HUES48 (cell line): ENCODE measurements around the gene XPR1.
"Not testable (repeated sequence)": the region's sequence is repeated elsewhere in the genome, so short reads cannot be mapped to it uniquely, and the experiment has no call there.

Experiments used
- H3K27ac ChIP-seq: one replicate; pipeline ENCODE4 v1.7.0; 2013; ENCODE audit warnings: low read depth, low read length, inconsistent platforms
- H3K27me3 ChIP-seq: 2 replicates; pipeline ENCODE4 v1.6.1; 2013; ENCODE audit warnings: mild to moderate bottlenecking, low read length; ENCODE audit not compliant: control insufficient read depth, insufficient read depth
- H3K36me3 ChIP-seq: 2 replicates; pipeline ENCODE4 v1.6.1; 2013; ENCODE audit warnings: low read length; ENCODE audit not compliant: control insufficient read depth, insufficient read depth
- H3K4me1 ChIP-seq: 2 replicates; pipeline ENCODE4 v1.6.1; 2013; ENCODE audit warnings: mild to moderate bottlenecking, low read length; ENCODE audit not compliant: control insufficient read depth, insufficient read depth
- H3K4me3 ChIP-seq: 2 replicates; pipeline ENCODE4 v1.5.1; 2013; ENCODE audit warnings: mild to moderate bottlenecking, low read depth, low read length
- H3K9ac ChIP-seq: 2 replicates; pipeline ENCODE4 v1.6.1; 2013; ENCODE audit warnings: mild to moderate bottlenecking, low read depth, low read length, moderate library complexity
- H3K9me3 ChIP-seq: 2 replicates; pipeline ENCODE4 v1.6.1; 2013; ENCODE audit warnings: low read length; ENCODE audit not compliant: control insufficient read depth, insufficient read depth

Gene XPR1

DNA sequence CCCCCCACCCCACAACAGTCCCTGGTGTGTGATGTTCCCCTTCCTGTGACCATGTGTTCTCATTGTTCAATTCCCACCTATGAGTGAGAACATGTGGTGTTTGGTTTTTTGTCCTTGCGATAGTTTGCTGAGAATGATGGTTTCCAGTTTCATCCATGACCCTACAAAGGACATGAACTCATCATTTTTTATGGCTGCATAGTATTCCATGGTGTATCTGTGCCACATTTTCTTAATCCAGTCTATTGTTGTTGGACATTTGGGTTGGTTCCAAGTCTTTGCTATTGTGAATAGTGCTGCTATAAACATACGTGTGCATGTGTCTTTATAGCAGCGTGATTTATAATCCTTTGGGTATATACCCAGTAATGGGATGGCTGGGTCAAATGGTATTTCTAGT, 51.3 kb downstream of the XPR1 start:
- H3K27ac ChIP-seq, H3K36me3 ChIP-seq: not testable (repeated sequence)

DNA sequence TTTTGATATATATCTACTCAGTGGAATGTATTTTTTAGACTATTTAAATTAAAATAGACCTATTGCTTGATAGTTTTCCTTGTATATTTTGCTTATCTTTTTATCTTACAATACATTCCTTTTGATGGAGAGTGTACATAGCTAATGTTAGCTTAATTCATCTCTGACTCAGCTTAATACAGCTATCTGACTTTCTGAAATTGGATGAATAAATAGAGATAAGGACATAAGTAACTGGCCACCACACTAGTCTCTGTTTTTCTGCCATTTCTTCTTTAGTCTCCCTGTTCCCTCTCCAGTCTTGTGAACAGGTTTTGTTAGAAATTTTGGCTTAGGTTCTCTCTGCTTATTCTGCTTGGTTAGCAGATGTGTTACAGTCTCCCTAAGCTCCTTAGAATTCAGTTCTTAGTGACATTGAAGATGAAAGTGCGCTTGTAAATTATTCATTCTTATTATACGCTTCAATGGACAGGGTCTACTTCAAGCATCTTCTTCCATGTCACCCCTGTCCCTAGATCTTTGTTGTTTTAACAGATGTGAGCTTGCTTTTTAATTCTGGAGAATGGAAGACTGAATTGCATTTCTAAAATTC, 59.6 kb downstream of the XPR1 start:
- Histone ChIP-seq H3K4me3 (no peak overlapping the region), H3K27ac (no peak overlapping the region), H3K27me3 (no peaks in the 10 kb centered on the region), H3K9ac (no peak overlapping the region), H3K36me3 (no peaks in the 10 kb centered on the region), H3K4me1 (peaks cover 3% of the 10 kb centered on the region; the same call in 1 of the 2 replicates), H3K9me3 (no peaks in the 10 kb centered on the region)

More for the DNA sequence above, 51.3 kb downstream of the XPR1 start:
- not testable (repeated sequence) for H3K4me3 ChIP-seq, H3K4me1 ChIP-seq, H3K9me3 ChIP-seq, H3K27me3 ChIP-seq, H3K9ac ChIP-seq

- H3K9ac ChIP-seq, result no peak overlapping the region
- no peak overlapping the region for H3K4me3 ChIP-seq
- no peaks in the 10 kb centered on the region for H3K27me3 ChIP-seq
- no peak overlapping the region for H3K27ac ChIP-seq
- H3K36me3 ChIP-seq, result no peaks in the 10 kb centered on the region
- no peaks in the 10 kb centered on the region for H3K9me3 ChIP-seq
- peaks cover 3% of the 10 kb centered on the region; the same call in 1 of the 2 replicates for H3K4me1 ChIP-seq
Observed at GRCh38 chr1:180693564-180694244, 61.9 kb downstream of the XPR1 start.

GRCh38 chr1:180695282-180695681, 63.5 kb downstream of the XPR1 start:
- H3K9me3 ChIP-seq, result no peaks in the 10 kb centered on the region
- H3K4me1 ChIP-seq, result peaks cover 3% of the 10 kb centered on the region; the same call in 1 of the 2 replicates
- H3K36me3 ChIP-seq, result no peaks in the 10 kb centered on the region
- no peak overlapping the region for H3K27ac ChIP-seq
- no peak overlapping the region for H3K9ac ChIP-seq
- H3K4me3 ChIP-seq, result no peak overlapping the region
- no peaks in the 10 kb centered on the region for H3K27me3 ChIP-seq

- Histone ChIP-seq H3K9ac (no peak overlapping the region), H3K4me3 (no peak overlapping the region), H3K36me3 (no peaks in the 10 kb centered on the region), H3K27ac (no peak overlapping the region), H3K27me3 (no peaks in the 10 kb centered on the region), H3K4me1 (peaks cover 3% of the 10 kb centered on the region; the same call in 1 of the 2 replicates), H3K9me3 (no peaks in the 10 kb centered on the region)
Observed at GRCh38 chr1:180696361-180696760, 64.5 kb downstream of the XPR1 start.

DNA sequence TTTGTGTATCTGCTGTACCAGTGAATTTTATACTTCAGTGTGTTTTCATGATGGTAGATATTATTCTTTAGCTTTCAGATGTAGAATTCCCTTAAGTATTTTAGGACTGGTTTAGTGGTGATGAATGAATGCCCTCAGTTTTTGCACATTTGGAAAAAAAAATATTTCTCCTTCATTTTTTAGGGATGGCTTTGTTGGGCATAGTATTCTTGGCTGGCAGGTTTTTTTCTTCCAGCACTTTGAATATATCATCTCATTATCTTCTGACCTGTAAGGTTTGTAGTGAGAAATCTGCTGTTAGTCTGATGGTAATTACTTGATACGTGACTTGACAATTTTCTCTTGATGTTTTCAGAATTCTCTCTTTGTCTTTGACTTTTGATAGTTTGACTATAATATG, 66.8 kb downstream of the XPR1 start:
- Histone ChIP-seq H3K4me1 (peaks cover 3% of the 10 kb centered on the region; the same call in 1 of the 2 replicates), H3K9me3 (no peaks in the 10 kb centered on the region), H3K27ac (no peak overlapping the region), H3K27me3 (no peaks in the 10 kb centered on the region), H3K36me3 (no peaks in the 10 kb centered on the region), H3K4me3 (no peak overlapping the region), H3K9ac (no peak overlapping the region)

- H3K27me3 ChIP-seq, H3K27ac ChIP-seq: not testable (repeated sequence)
Observed at GRCh38 chr1:180702376-180702775, 70.6 kb downstream of the XPR1 start.

GRCh38 chr1:180710746-180711145, 78.9 kb downstream of the XPR1 start:
- not testable (repeated sequence) for H3K9ac ChIP-seq, H3K9me3 ChIP-seq, H3K27me3 ChIP-seq

More at GRCh38 chr1:180702376-180702775, 70.6 kb downstream of the XPR1 start:
- not testable (repeated sequence) for H3K9me3 ChIP-seq, H3K4me1 ChIP-seq, H3K36me3 ChIP-seq, H3K9ac ChIP-seq, H3K4me3 ChIP-seq

DNA sequence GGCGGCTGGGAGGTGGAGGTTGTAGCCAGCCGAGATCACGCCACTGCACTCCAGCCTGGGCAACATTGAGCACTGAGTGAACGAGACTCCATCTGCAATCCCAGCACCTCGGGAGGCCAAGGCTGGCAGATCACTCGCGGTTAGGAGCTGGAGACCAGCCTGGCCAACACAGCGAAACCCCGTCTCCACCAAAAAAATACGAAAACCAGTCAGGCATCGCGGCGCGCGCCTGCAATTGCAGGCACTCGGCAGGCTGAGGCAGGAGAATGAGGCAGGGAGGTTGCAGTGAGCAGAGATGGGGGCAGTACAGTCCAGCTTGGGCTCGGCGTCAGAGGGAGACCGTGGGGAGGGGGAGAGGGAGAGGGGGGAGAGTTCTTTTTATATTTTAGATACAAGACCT, 79.4 kb downstream of the XPR1 start:
- not testable (repeated sequence) for H3K9ac ChIP-seq, H3K9me3 ChIP-seq, H3K4me1 ChIP-seq, H3K27ac ChIP-seq, H3K4me3 ChIP-seq, H3K36me3 ChIP-seq, H3K27me3 ChIP-seq

More at GRCh38 chr1:180710746-180711145, 78.9 kb downstream of the XPR1 start:
- not testable (repeated sequence) for H3K4me1 ChIP-seq, H3K27ac ChIP-seq, H3K36me3 ChIP-seq, H3K4me3 ChIP-seq

- Histone ChIP-seq H3K4me3 (no peak overlapping the region), H3K36me3 (no peaks in the 10 kb centered on the region), H3K4me1 (no peaks in the 10 kb centered on the region), H3K27ac (no peak overlapping the region), H3K9ac (no peak overlapping the region), H3K9me3 (no peaks in the 10 kb centered on the region), H3K27me3 (no peaks in the 10 kb centered on the region)
Observed at GRCh38 chr1:180720753-180721152, 88.9 kb downstream of the XPR1 start.

- no peak overlapping the region for H3K9ac ChIP-seq
- no peaks in the 10 kb centered on the region for H3K4me1 ChIP-seq
- H3K36me3 ChIP-seq, result no peaks in the 10 kb centered on the region
- no peak overlapping the region for H3K4me3 ChIP-seq
- H3K27me3 ChIP-seq, result no peaks in the 10 kb centered on the region
- H3K9me3 ChIP-seq, result no peaks in the 10 kb centered on the region
- H3K27ac ChIP-seq, result no peak overlapping the region
Observed at GRCh38 chr1:180722586-180722985, 90.8 kb downstream of the XPR1 start.
